ENCODE measurements around the gene GATM. TPM values are rescaled to one million over a fixed set of nuclear protein-coding genes. Genes with fewer than 3 reads are reported as not detected.
"Not testable (repeated sequence)": the region's sequence is repeated elsewhere in the genome, so short reads cannot be mapped to it uniquely, and the experiment has no call there.

The GATM gene
- total RNA-seq, 4 donors from 2014 or later, result 9.7 to 15.1 (median 12.3) TPM

GRCh38 chr15:45326741-45327140, 51.6 kb downstream of the GATM start:
- DNase-seq (ENCODE audit: low spot score) (no peak), ATAC-seq (ENCODE audit: low FRiP score) (no peak)
- no peak for TF ChIP-seq CTCF (IDR thresholded peaks at IDR 0.05)

- no peak for DNase-seq (ENCODE audit: low spot score)
- no peak for ATAC-seq (ENCODE audit: low FRiP score)
- no peak for TF ChIP-seq CTCF (IDR thresholded peaks at IDR 0.05)
Observed at GRCh38 chr15:45326280-45326679, 52.1 kb downstream of the GATM start.

- no peak for TF ChIP-seq CTCF (IDR thresholded peaks at IDR 0.05)
- ATAC-seq (ENCODE audit: low FRiP score) (no peak), DNase-seq (ENCODE audit: low spot score) (no peak)
Observed at GRCh38 chr15:45320581-45321205, 57.7 kb downstream of the GATM start.

- ATAC-seq (ENCODE audit: low FRiP score) (no peak), DNase-seq (ENCODE audit: low spot score) (no peak)
- TF ChIP-seq CTCF (IDR thresholded peaks at IDR 0.05), result no peak
Observed at GRCh38 chr15:45319472-45320214, 58.7 kb downstream of the GATM start.

GRCh38 chr15:45314960-45315359, 63.4 kb downstream of the GATM start:
- TF ChIP-seq CTCF (IDR thresholded peaks at IDR 0.05), result no peak
- ATAC-seq (ENCODE audit: low FRiP score) (no peak), DNase-seq (ENCODE audit: low spot score) (no peak)

GRCh38 chr15:45314117-45314516, 64.2 kb downstream of the GATM start:
- not testable (repeated sequence) for DNase-seq (ENCODE audit: low spot score); ATAC-seq (ENCODE audit: low FRiP score)

Small RNA genes within 50 kb of the gene (small RNA-seq; reads per million reads assigned to genes)
- not detected for gene RNU6-953P

Other genes with a start within 250 kb of the GATM start
- 1 to 10 TPM in 3 of 4 donors, under 1 TPM in 1; 0.95 to 1.9 (median 1.4) TPM for gene DUOXA1, start 248.7 kb downstream of the GATM start, total RNA-seq
- gene DUOX1, start 248.6 kb downstream of the GATM start, total RNA-seq, result 1 to 10 TPM; 1.4 to 6.9 (median 2.0) TPM
- gene SHF, start 190.6 kb downstream of the GATM start, total RNA-seq, result 10 to 100 TPM in 1 of 4 donors, 1 to 10 TPM in 3; 1.9 to 10.5 (median 3.7) TPM
- not detected for gene SLC28A2, start 126.3 kb downstream of the GATM start, total RNA-seq
- gene SLC30A4, start 144.2 kb upstream of the GATM start, total RNA-seq, result 10 to 100 TPM in 1 of 4 donors, 1 to 10 TPM in 3; 7.0 to 12.6 (median 8.5) TPM
- gene BLOC1S6, start 208.8 kb upstream of the GATM start, total RNA-seq, result 10 to 100 TPM; 68.1 to 95.9 (median 82.5) TPM

All from omental fat pad (tissue), 4 donors.